Panc1 (cell line): ENCODE measurements around the gene MICAL2. TPM values are rescaled to one million over a fixed set of nuclear protein-coding genes. Genes with fewer than 3 reads are reported as not detected.

Experiments used
- ATAC-seq: fragments of 200-7000 bp; cut with Tn5 transposase; 2 replicates; pipeline ENCODE4 v1.9.1; 2020; ENCODE audit warnings: mild to moderate bottlenecking, moderate library complexity
- BruUV-seq: library from RNA; stranded (reverse); fragments of 400-500 nt; replicated peaks from 2 replicates; lab custom pipeline; 2021; lab: Mats Ljungman, UMichigan
- CTCF ChIA-PET: fragments of 300-600 bp; sonication (Branson Sonifier 250); formaldehyde crosslinking; loops from one replicate; lab custom pipeline; 2022; ENCODE audit warnings: antibody characterized with exemption; lab: Charles Lee
- POLR2A ChIA-PET: fragments of 300-600 bp; sonication (Branson Sonifier 250); formaldehyde crosslinking; loops from one replicate; lab custom pipeline; 2022; ENCODE audit warnings: antibody characterized with exemption; lab: Charles Lee
- DNase-seq: peaks from one replicate; pipeline ENCODE4 v3.0.0-alpha.2; 2010; ENCODE audit warnings: low read depth, low spot score
- H3K27ac ChIP-seq: 2 replicates; pipeline ENCODE4 v1.5.1; 2011; ENCODE audit warnings: mild to moderate bottlenecking, low read length, inconsistent platforms
- H3K27me3 ChIP-seq: fragments of 200-500 bp; sonication (Bioruptor generic); 2 replicates; pipeline ENCODE4 v1.6.0; 2014; ENCODE audit warnings: low read length, inconsistent platforms; ENCODE audit not compliant: control insufficient read depth, insufficient read depth
- H3K36me3 ChIP-seq: fragments of 200-500 bp; sonication (Bioruptor generic); 2 replicates; pipeline ENCODE4 v1.5.1; 2014; ENCODE audit warnings: inconsistent platforms, mild to moderate bottlenecking, low read length, moderate library complexity; ENCODE audit not compliant: control insufficient read depth, insufficient read depth
- H3K4me1 ChIP-seq: 2 replicates; pipeline ENCODE4 v1.5.1; 2011; ENCODE audit warnings: inconsistent platforms, mild to moderate bottlenecking, low read length, moderate library complexity; ENCODE audit not compliant: control insufficient read depth, insufficient read depth
- H3K4me3 ChIP-seq, 2 experiments: 2 replicates each; pipeline ENCODE4 v1.5.1; 2011 to 2012; ENCODE audit warnings: low read depth in 2 of 2, low read length in 2 of 2, mild to moderate bottlenecking in 2 of 2, inconsistent platforms in 1 of 2, moderate library complexity in 1 of 2
- H3K9me3 ChIP-seq: fragments of 200-500 bp; sonication (Bioruptor generic); 2 replicates; pipeline ENCODE4 v1.5.1; 2014; ENCODE audit warnings: low read depth, mild to moderate bottlenecking, inconsistent platforms, low read length, moderate library complexity; ENCODE audit not compliant: control insufficient read depth, insufficient read depth
- POLR2AphosphoS5 ChIP-seq: IDR thresholded peaks from 2 replicates; pipeline ENCODE4 v1.6.1; 2012; ENCODE audit warnings: mild to moderate bottlenecking, low read depth, low read length, moderate library complexity
- SIN3A ChIP-seq: IDR thresholded peaks from 2 replicates; pipeline ENCODE4 v1.6.1; 2012; ENCODE audit warnings: low read depth, mild to moderate bottlenecking, low read length, moderate library complexity, borderline replicate concordance; ENCODE audit not compliant: insufficient read depth
- TCF7L2 ChIP-seq: IDR thresholded peaks from 2 replicates; pipeline ENCODE4 v1.6.1; 2011; ENCODE audit warnings: mild to moderate bottlenecking, low read depth, low read length, inconsistent platforms
- in situ Hi-C: cut with HindIII; loops from 2 replicates; pipeline ENCODE4 v1.10.0; 2016; ENCODE audit warnings: low sequenced_read_pairs, low pct_unique_long_range_greater_than_20kb
- intact Hi-C: fragments of 100-400 bp; cut with micrococcal nuclease; formaldehyde crosslinking; loops from one replicate; pipeline ENCODE4 v1.10.0; 2022; ENCODE audit not compliant: unreplicated experiment
- total RNA-seq: library from RNA; stranded (reverse); gene quantifications from one replicate; pipeline ENCODE4 v1.2.1, GENCODE V29; 2021; ENCODE audit not compliant: unreplicated experiment
- TF ChIP-seq, protein P1 (sequence below): fragments of 450-650 bp; IDR thresholded peaks from 2 replicates; pipeline ENCODE4 v1.5.1; 2017; ENCODE audit warnings: mild to moderate bottlenecking
- TF ChIP-seq, protein P2 (sequence below), 2 experiments: IDR thresholded peaks; 2 replicates each; pipeline ENCODE4 v1.6.1; 2011 to 2012; ENCODE audit warnings: low read depth in 2 of 2, control low read depth in 1 of 2, low read length in 1 of 2, mild to moderate bottlenecking in 1 of 2, moderate library complexity in 1 of 2; ENCODE audit not compliant: insufficient read depth in 1 of 2

The MICAL2 gene
- total RNA-seq, 1 experiment from 2014 or later, result 199 TPM

DNA sequence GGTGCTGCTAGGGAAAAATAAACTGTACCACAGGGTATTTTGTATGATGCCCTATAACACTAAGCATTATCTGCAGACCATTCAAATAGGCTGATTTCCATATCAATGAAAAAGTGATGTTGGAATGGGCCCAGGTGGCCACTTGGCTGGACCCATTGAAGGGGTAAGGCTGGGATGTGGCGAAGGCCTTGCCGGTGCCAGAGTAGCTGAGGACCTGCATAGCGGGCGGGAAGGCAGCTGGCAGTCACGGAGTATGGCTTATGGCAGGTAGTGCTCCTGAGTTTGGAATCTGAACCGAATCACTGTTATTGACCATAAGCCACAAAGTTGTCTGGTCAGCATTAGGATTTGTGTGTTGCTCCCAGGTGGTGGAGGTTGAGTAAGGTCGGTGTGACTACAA is 131.0 kb downstream of the MICAL2 start:
- Histone ChIP-seq H3K36me3 (peaks cover under 1% of the 10 kb centered on the region), H3K9me3 (no peaks in the 10 kb centered on the region), H3K27me3 (no peaks in the 10 kb centered on the region), H3K27ac (no peak overlapping the region), H3K4me3 (no peak overlapping the region), H3K4me1 (peaks cover under 1% of the 10 kb centered on the region)
- ATAC-seq (no peak), DNase-seq (no peak)
- in situ Hi-C loops (no loop called here), intact Hi-C loops (no loop called here)
- TF ChIP-seq, protein P1, sequence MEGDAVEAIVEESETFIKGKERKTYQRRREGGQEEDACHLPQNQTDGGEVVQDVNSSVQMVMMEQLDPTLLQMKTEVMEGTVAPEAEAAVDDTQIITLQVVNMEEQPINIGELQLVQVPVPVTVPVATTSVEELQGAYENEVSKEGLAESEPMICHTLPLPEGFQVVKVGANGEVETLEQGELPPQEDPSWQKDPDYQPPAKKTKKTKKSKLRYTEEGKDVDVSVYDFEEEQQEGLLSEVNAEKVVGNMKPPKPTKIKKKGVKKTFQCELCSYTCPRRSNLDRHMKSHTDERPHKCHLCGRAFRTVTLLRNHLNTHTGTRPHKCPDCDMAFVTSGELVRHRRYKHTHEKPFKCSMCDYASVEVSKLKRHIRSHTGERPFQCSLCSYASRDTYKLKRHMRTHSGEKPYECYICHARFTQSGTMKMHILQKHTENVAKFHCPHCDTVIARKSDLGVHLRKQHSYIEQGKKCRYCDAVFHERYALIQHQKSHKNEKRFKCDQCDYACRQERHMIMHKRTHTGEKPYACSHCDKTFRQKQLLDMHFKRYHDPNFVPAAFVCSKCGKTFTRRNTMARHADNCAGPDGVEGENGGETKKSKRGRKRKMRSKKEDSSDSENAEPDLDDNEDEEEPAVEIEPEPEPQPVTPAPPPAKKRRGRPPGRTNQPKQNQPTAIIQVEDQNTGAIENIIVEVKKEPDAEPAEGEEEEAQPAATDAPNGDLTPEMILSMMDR, result no peak
- TF ChIP-seq SIN3A (no peak), POLR2AphosphoS5 (no peak), TCF7L2 (no peak)
- TF ChIP-seq, protein P2, sequence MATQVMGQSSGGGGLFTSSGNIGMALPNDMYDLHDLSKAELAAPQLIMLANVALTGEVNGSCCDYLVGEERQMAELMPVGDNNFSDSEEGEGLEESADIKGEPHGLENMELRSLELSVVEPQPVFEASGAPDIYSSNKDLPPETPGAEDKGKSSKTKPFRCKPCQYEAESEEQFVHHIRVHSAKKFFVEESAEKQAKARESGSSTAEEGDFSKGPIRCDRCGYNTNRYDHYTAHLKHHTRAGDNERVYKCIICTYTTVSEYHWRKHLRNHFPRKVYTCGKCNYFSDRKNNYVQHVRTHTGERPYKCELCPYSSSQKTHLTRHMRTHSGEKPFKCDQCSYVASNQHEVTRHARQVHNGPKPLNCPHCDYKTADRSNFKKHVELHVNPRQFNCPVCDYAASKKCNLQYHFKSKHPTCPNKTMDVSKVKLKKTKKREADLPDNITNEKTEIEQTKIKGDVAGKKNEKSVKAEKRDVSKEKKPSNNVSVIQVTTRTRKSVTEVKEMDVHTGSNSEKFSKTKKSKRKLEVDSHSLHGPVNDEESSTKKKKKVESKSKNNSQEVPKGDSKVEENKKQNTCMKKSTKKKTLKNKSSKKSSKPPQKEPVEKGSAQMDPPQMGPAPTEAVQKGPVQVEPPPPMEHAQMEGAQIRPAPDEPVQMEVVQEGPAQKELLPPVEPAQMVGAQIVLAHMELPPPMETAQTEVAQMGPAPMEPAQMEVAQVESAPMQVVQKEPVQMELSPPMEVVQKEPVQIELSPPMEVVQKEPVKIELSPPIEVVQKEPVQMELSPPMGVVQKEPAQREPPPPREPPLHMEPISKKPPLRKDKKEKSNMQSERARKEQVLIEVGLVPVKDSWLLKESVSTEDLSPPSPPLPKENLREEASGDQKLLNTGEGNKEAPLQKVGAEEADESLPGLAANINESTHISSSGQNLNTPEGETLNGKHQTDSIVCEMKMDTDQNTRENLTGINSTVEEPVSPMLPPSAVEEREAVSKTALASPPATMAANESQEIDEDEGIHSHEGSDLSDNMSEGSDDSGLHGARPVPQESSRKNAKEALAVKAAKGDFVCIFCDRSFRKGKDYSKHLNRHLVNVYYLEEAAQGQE (IDR thresholded peaks at IDR 0.05; ENCODE audit: insufficient read depth in 1 of 2, low read depth in 2 of 2, low read length in 1 of 2), result no peak
- ChIA-PET CTCF (interaction anchor here (0.6 kb wide), 1 partner anchor 27 kb away, joined by 4 read pairs; no protein-coding TSS in a partner anchor), POLR2A (no interaction called here)
- no TSS peak for BruUV-seq

DNA sequence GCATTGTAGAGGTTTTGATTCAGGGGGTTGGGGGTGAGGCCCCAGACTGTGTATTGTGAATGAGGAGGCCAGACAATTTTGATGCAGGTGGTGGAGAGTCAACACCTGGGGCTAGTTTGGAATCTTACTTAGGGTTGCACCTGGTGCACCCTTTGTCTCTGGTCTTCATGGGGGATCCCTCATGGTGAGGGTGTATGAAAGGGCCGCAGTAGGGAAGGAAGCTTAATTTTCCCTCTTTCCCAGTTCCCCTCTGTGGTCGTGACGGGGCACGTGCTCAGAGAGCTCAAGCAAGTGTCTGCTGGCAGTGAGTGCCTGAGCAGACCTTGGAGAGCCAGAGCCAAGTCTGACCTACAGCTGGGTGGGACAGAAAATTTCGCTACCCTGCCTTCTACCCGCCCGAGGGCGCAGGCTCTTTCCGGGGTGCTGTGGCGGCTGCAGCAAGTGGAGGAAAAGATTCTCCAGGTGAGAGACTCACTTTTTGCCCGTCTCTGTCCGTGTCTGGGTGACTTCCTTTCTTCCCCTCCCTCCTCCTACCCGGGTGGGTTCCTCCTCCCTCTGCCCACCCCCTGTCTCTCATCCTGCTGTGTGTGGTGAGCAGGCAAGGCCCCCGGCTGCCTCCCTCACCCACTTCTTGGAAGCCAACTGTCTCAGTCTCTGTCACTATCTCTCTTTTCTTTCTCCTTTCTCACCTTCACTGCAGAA is 131.7 kb downstream of the MICAL2 start:
- TF ChIP-seq SIN3A, result no peak
- no peak for TF ChIP-seq POLR2AphosphoS5
- TF ChIP-seq TCF7L2, result no peak
- TF ChIP-seq, protein P2 (IDR thresholded peaks at IDR 0.05; ENCODE audit: insufficient read depth in 1 of 2, low read depth in 2 of 2, low read length in 1 of 2), result no peak
- TF ChIP-seq, protein P1, result no peak
- intact Hi-C loops, result no loop called here
- no peak overlapping the region for H3K4me3 ChIP-seq
- H3K27ac ChIP-seq, result no peak overlapping the region
- CTCF ChIA-PET, result interaction anchor here (0.6 kb wide), 2 partner anchors 28 kb away, joined by 4 read pairs; no protein-coding TSS in a partner anchor
- H3K36me3 ChIP-seq, result no peaks in the 10 kb centered on the region; the same call in none of the 2 replicates
- no peaks in the 10 kb centered on the region for H3K27me3 ChIP-seq
- DNase-seq, result no peak
- H3K9me3 ChIP-seq, result no peaks in the 10 kb centered on the region
- ATAC-seq, result no peak
- no peaks in the 10 kb centered on the region; the same call in 1 of the 2 replicates for H3K4me1 ChIP-seq
- in situ Hi-C loops, result no loop called here
- POLR2A ChIA-PET, result no interaction called here
- no TSS peak for BruUV-seq
